ENCODE data around the gene HOXB2.

- TF ChIP-seq CTCF (conservative IDR thresholded peaks at IDR 0.05 in 1 of 2, IDR thresholded peaks at IDR 0.05 in 1 of 2; ENCODE audit: low read depth in 1 of 2, low read length in 2 of 2) (no peak), EZH2 (IDR thresholded peaks at IDR 0.05; ENCODE audit: low read length, missing control alignments) (no peak)
Observed at GRCh38 chr17:48583708-48584222, 38.9 kb upstream of the HOXB2 start.
